Neutrophil (primary cell): ENCODE results near the gene ATXN7.
A peak's percentile ranks its signal among the peaks of the same experiment; 100 is the strongest.

Experiments used
- H3K27ac ChIP-seq: fragments of 200-600 bp; sonication (generic); 2 replicates; pipeline ENCODE4 v1.5.1; 2016; ENCODE audit warnings: mild to moderate bottlenecking, moderate library complexity
- H3K27me3 ChIP-seq: fragments of 200-600 bp; sonication (generic); 2 replicates; pipeline ENCODE4 v1.6.0; 2016; ENCODE audit warnings: mild to moderate bottlenecking
- H3K36me3 ChIP-seq: fragments of 200-600 bp; sonication (generic); 2 replicates; pipeline ENCODE4 v1.5.1; 2017
- H3K4me1 ChIP-seq, 2 experiments: fragments of 200-600 bp in 1 of 2; sonication (generic) in 1 of 2; 1 replicate in 1 of 2; 2 replicates in 1 of 2; pipeline versions ENCODE4 v1.5.1 to v1.6.1; 2013 to 2016; ENCODE audit warnings: low read depth in 1 of 2, low read length in 1 of 2, mild to moderate bottlenecking in 1 of 2, moderate library complexity in 1 of 2; ENCODE audit not compliant: control insufficient read depth in 1 of 2, insufficient read depth in 1 of 2
- H3K4me3 ChIP-seq, 2 experiments: fragments of 200-600 bp in 1 of 2; sonication (generic) in 1 of 2; 1 replicate in 1 of 2; 2 replicates in 1 of 2; pipeline ENCODE4 v1.5.1; 2013 to 2016; ENCODE audit warnings: low read depth in 1 of 2, low read length in 1 of 2, mild to moderate bottlenecking in 1 of 2, moderate library complexity in 1 of 2
- H3K9me3 ChIP-seq: fragments of 200-600 bp; sonication (generic); 2 replicates; pipeline ENCODE4 v1.5.1; 2016
- CTCF ChIP-seq: fragments of 200-600 bp; sonication (generic); IDR thresholded peaks from 2 replicates; pipeline ENCODE4 v1.5.1; 2016; ENCODE audit warnings: antibody characterized with exemption

ATXN7 gene

GRCh38 chr3:63961891-63962290 is 98.2 kb downstream of the ATXN7 start:
- H3K27ac ChIP-seq: peak overlapping the region; percentile 42
- peaks cover 31 to 46% of the 10 kb centered on the region in 2 experiments for H3K4me1 ChIP-seq
- TF ChIP-seq CTCF: peak; percentile 79
- peaks cover under 1% of the 10 kb centered on the region for H3K36me3 ChIP-seq
- H3K9me3 ChIP-seq: no peaks in the 10 kb centered on the region
- H3K4me3 ChIP-seq: no peak overlapping the region
- no peaks in the 10 kb centered on the region for H3K27me3 ChIP-seq

DNA sequence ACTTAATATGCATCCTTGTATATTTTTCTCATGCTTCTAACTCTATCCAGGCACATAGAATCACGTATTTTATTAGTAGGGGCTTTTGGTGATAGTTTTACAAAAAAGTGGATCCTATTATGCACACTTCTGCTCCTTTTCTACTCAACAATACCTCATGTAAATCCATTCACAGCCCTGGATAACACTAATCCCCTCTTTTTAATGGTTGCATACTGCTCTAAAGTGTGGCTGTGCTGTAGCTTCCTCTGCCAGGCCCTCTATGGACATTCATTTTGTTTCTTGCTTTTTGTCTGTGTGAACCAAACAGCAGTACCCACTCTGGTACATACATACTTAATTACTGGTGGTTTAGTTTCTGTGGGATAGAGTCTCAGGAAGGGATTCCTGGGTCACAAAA is 99.8 kb downstream of the ATXN7 start:
- H3K36me3 ChIP-seq: no peaks in the 10 kb centered on the region
- TF ChIP-seq CTCF: no peak

DNA sequence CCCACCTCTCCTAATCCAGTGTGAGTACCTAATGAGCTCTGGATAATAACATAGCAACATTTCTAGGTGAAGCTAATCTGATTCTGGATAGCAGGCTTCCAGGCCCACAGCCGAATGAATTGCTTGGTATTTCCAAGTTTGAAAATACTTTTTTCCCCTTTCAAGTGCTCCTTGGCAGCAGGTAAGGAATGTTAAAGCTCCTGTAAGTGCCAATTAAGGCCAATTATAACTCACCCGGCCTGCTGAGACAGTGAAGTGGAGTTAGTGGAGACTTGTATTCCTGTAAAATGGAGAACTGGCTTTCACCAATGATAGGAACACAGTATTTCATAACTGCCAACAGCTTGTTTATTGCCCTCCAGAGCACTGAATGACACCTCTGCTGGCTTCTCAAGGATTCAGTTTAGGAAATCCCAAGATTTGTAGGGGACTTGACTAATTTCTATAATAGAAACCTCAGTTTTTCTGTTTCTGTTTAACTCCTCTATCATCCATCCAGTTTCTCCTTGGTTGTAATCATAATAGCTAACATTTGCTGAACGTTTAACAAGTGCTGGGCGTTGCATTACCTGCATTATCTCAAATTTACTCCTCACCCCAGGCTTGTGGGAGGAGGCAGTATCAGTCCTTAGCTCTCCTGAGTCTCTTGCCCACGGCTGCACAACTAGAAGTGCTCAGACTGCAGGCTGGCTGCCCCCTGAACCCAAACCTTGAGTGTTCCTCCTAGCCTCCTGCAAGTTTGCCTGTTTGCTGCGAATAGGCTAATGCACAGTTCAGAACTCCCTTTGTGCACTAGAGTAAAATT is 101.2 kb downstream of the ATXN7 start:
- no peaks in the 10 kb centered on the region for H3K9me3 ChIP-seq
- H3K27ac ChIP-seq: peak overlapping the region; percentile 61
- peaks cover 60 to 73% of the 10 kb centered on the region in 2 experiments for H3K4me1 ChIP-seq
- no peak for TF ChIP-seq CTCF
- no peaks in the 10 kb centered on the region for H3K27me3 ChIP-seq
- H3K4me3 ChIP-seq: no peak overlapping the region
- H3K36me3 ChIP-seq: no peaks in the 10 kb centered on the region

More for the DNA sequence above, 99.8 kb downstream of the ATXN7 start:
- H3K27ac ChIP-seq: peak overlapping the region; percentile 9
- H3K27me3 ChIP-seq: no peaks in the 10 kb centered on the region
- H3K4me3 ChIP-seq: no peak overlapping the region
- no peaks in the 10 kb centered on the region for H3K9me3 ChIP-seq
- peaks cover 47 to 62% of the 10 kb centered on the region in 2 experiments for H3K4me1 ChIP-seq

DNA sequence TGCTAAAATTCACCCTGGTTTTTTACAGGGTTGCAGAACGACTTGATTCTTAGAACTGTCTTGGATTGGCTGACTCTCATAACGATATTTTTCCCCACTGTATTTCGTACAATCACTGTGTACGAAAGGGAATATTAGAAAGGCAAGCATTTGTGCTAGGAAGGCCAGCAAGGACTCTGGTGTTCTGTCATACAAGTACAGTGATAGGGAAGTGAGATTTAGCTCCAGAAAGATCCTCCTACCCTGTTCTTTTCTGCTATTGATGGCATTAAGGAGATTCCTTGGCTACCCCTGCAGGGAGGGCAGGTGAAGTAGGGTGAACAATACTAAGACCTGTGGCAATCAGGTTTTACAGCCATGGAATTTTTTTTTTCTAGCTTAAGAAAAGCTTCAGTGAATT is 102.3 kb downstream of the ATXN7 start:
- no peak for TF ChIP-seq CTCF
- Histone ChIP-seq H3K4me3 (no peak overlapping the region), H3K27ac (no peak overlapping the region), H3K36me3 (no peaks in the 10 kb centered on the region), H3K9me3 (no peaks in the 10 kb centered on the region), H3K4me1 (peaks cover 60 to 73% of the 10 kb centered on the region in 2 experiments), H3K27me3 (no peaks in the 10 kb centered on the region)

DNA sequence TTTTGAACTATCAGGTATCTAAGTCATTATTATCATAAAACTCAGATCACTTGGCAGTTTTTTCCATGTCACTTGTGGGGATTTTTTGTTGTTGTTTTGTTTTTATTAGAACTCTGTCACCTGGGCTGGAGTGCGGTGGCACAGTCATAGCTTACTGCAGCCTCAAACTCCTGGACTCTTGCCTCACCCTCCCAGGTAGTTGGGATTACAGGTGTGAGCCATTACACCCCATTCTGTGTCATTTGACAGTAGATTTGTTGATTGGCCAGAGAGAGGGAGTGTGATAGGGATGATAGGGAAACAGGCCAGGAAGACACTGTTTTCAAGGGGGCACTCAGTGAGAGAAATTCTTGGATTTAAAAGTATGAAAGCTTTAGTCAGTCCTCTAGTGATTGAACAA is 103.2 kb downstream of the ATXN7 start:
- no peak overlapping the region for H3K4me3 ChIP-seq
- no peaks in the 10 kb centered on the region for H3K27me3 ChIP-seq
- H3K9me3 ChIP-seq: no peaks in the 10 kb centered on the region
- no peak for TF ChIP-seq CTCF
- H3K4me1 ChIP-seq: peaks cover 55 to 68% of the 10 kb centered on the region in 2 experiments
- H3K27ac ChIP-seq: peak overlapping the region; percentile 91
- no peaks in the 10 kb centered on the region for H3K36me3 ChIP-seq
